ENCODE measurements around the gene KLHL36.
A peak's percentile ranks its signal among the peaks of the same experiment; 100 is the strongest.

Gene KLHL36

DNA sequence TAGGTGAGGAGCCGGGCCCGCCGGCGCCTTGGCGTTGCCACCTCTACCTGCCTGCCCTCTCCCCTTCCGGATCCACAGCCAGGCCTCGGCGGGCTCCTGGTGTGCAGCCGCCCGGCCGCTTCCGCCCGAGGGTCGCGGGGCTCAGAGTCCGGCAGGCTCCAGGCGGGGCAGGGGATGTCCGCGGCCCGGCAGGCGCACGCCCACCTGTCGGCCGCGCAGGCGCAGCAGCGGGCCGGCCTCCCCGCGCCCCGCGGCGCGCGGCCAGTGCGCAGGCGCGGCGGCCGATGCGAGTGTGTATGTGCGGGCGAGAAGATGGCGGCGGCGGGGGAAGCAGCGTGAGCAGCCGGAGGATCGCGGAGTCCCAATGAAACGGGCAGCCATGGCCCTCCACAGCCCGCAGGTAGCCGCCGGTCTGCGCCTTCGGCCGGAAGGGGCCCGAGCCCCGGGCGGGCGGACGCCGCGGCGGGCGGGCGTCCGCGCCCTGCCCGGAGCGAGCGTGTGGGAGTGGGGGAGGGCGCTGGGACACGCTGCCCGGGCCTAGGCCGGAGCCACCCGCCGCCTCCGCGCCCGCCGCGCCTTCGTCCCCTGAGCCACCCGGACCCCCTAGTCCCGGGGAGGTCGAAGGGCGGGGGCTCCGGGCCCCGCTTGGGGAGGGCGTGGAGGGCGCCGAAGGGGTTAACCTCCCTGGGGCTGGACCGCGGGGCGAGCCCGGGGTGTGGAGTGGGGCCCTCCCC lies 51.6 kb downstream of the KLHL36 start, which contains the start of gene USP10:
TSS of gene USP10 (plus strand) at position 289 of the 734 bp plus-strand sequence. CDS start at position 380, 91 bp downstream.
- DNase-seq: peak; percentile 40 to 72

DNA sequence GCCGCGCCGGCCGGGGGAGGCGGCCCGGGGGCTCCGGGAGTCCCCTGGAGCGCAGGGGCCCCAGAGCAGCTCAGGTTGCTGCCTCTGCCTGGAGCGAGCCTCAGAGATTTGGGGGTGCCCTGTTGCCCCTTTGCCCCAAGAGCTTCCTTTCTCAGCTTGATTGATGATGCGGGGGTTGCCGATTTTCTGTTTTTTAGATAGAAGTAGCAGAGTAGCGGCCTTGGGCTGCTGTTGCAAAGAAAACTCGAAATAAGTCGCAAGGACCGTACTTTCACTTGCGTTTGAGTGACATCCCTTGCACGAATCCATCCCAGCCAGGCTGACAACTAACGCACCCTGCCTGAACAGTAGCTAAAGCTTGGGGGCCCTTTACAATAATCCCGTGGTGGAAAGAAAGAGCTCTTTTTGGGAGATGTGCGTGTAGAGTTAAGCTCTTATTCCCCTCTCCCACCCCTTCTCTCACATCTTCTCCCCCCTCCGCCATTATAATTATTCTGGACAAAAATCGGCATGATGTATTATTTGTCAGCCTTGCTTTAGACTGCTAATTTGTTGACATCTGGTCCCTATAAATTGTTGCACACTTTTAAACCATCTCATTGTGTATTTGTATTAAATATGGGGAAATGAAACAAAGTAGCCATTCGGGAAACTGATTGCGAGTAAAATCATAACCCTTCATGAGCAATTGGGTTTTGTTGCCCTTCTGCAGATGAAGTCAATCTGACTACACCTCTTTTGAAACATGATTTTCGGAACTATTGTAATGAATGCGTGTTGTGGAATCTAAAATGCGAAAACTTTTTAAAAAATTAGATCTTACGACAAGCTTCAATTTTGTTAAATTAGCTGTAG lies 52.4 kb downstream of the KLHL36 start:
- DNase-seq: peak in 1 of 2 experiments; percentile 17

DNA sequence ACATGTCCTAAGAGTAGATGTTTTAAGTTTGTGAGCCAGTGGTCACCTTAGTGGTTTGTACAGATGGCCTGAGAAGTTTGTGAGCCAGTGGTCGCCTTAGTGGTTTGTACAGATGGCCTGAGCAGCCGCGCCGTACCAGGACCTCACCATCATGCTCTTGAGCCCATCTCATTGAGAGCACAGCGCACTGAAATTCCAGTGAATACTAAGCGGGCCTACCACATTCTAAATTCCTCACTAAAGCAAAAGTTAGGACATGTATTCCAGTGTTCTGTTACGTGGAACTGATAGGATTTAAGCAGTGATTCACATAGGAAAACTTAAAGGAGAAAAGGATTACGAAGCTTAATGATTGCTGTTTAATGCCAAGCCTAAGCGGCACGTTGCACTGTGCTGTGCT lies 55.4 kb downstream of the KLHL36 start:
- no peak for DNase-seq

DNA sequence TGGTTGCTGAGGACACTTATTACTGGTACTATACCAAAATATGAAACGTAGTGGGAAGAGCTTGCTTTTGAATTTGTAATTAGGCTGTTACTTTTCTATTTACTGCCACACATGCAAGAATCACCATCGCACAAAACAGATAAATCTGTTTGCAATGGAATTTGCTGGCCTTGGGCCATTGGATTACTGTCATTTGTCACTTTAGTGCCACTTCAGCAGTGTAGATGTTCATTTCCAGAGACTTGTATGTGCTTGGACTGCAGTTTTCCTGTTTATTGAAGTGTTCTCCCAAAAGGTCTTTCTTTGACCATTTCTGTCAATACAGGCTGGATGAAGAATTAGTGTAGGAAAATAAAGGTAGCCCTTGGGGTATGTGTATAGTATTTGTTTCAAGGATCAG lies 55.9 kb downstream of the KLHL36 start:
- DNase-seq: no peak

DNA sequence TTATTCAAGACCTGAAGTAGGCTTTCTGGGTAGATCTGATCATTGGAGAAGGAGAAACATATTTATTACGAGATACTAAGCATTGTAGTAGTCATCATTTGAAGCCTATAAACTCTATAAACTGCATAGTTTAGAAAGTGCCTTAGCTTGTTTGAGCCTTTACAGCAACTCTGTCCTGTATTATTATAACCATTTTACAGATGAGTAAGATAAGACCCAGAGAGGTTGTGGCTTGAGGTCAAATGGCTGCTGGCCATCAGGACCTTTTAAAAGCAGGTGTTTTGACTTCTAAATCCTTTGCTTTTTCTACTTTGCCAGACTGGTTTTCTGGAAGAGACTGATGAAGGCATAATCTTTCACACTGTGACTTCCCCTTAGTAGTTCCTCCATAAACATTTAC lies 58.5 kb downstream of the KLHL36 start:
- no peak for DNase-seq

DNA sequence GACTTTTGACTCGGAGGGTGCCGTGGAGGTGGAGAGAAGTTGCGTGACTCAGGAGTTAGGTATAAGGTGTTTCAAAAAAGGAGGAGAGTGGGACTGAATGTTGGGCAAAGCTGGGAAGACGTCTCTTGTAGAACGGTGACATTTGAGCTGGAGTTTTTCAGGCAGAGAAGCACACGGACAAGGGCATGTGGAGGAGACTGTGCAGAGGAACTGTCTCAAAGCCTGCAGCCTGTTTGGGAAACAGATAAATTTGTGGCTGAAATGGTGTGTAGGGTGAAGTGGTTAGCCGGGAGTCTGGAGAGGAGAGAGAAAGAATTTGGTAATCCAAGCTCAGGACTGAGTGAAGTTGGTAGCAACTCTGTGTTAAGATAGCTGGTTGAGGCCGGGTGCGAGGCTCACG lies 61.3 kb downstream of the KLHL36 start:
- DNase-seq: no peak

DNA sequence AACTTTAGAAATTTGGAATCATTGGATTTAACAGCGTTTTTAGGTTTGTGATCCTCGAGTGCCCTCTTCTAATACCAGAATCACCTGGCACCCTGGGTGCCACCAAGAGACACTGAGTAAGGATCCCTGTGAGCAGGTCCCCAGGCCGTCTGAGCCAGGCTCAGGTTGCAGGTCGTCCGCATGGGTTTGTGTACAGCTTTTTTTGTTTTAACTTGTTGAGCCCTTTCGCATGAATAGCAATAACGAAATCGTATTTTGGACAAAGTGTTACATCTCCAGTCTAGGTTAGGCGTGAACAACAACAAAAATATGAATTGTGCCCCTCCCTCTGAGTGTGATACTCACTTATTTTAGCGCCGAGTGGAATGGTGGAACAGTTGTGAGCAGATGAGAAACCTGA lies 62.4 kb downstream of the KLHL36 start:
- DNase-seq: no peak

Measured in SW 1271 (cell line).